ENCODE data around the gene GRK1.

The GRK1 gene

GRCh38 chr13:113650731-113651148, 16.3 kb upstream of the GRK1 start:
- no peak overlapping the region for H3K4me3 ChIP-seq (ENCODE audit: low read length)
- no peak for DNase-seq (ENCODE audit: low read depth)
- TF ChIP-seq, protein P1, sequence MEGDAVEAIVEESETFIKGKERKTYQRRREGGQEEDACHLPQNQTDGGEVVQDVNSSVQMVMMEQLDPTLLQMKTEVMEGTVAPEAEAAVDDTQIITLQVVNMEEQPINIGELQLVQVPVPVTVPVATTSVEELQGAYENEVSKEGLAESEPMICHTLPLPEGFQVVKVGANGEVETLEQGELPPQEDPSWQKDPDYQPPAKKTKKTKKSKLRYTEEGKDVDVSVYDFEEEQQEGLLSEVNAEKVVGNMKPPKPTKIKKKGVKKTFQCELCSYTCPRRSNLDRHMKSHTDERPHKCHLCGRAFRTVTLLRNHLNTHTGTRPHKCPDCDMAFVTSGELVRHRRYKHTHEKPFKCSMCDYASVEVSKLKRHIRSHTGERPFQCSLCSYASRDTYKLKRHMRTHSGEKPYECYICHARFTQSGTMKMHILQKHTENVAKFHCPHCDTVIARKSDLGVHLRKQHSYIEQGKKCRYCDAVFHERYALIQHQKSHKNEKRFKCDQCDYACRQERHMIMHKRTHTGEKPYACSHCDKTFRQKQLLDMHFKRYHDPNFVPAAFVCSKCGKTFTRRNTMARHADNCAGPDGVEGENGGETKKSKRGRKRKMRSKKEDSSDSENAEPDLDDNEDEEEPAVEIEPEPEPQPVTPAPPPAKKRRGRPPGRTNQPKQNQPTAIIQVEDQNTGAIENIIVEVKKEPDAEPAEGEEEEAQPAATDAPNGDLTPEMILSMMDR (conservative IDR thresholded peaks at IDR 0.05; ENCODE audit: low read length) = no peak

GRCh38 chr13:113651511-113652403, 15.3 kb upstream of the GRK1 start:
- no peak for DNase-seq (ENCODE audit: low read depth)
- H3K4me3 ChIP-seq (ENCODE audit: low read length) = no peak overlapping the region
- TF ChIP-seq, protein P1 (conservative IDR thresholded peaks at IDR 0.05; ENCODE audit: low read length) = no peak

GRCh38 chr13:113652404-113653263, 14.4 kb upstream of the GRK1 start:
- no peak overlapping the region for H3K4me3 ChIP-seq (ENCODE audit: low read length)
- TF ChIP-seq, protein P1 (conservative IDR thresholded peaks at IDR 0.05; ENCODE audit: low read length) = no peak
- no peak for DNase-seq (ENCODE audit: low read depth)

GRCh38 chr13:113653264-113654174, 13.5 kb upstream of the GRK1 start:
- H3K4me3 ChIP-seq (ENCODE audit: low read length) = no peak overlapping the region
- DNase-seq (ENCODE audit: low read depth) = no peak
- TF ChIP-seq, protein P1 (conservative IDR thresholded peaks at IDR 0.05; ENCODE audit: low read length) = no peak

DNA sequence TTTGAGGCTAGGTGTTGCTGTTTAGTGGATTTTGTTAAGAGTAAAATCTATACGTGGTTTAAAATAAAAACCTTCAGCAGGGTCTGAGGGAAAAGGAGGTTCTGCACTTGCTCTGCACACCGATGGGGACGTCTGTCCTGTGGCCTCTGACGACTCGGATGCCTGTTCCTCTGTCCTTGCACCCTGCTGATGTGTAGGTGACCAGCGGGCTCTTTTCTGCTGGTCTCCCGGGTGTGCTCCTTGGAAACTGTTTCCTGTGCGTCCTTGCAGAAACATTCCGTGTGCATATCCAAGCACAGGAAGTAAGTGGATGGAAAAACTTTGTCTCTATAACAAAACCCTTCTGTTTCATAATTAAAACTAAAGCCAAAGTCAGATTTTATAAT, 12.9 kb upstream of the GRK1 start:
- DNase-seq (ENCODE audit: low read depth) = no peak
- no peak overlapping the region for H3K4me3 ChIP-seq (ENCODE audit: low read length)

More for the DNA sequence above, 12.9 kb upstream of the GRK1 start:
- TF ChIP-seq, protein P1 (conservative IDR thresholded peaks at IDR 0.05; ENCODE audit: low read length) = no peak
